Measurements from ENCODE around the gene PCDHA8. TPM values are rescaled to one million over a fixed set of nuclear protein-coding genes. Genes with fewer than 3 reads are reported as not detected.
"Not testable (repeated sequence)": the region's sequence is repeated elsewhere in the genome, so short reads cannot be mapped to it uniquely, and the experiment has no call there.

Gene PCDHA8
- total RNA-seq, 1 donor from 2014 or later, result 1.0 TPM

- H3K9ac ChIP-seq (ENCODE audit: low read length), result no peak overlapping the region
- TF ChIP-seq EZH2 (IDR thresholded peaks at IDR 0.05; ENCODE audit: insufficient read depth, low read length) (no peak), CTCF (IDR thresholded peaks at IDR 0.05; ENCODE audit: insufficient read depth, low read depth, low read length) (no peak)
- H3K27me3 ChIP-seq (ENCODE audit: insufficient read depth, low read length), result no peaks in the 10 kb centered on the region
- Mint-ChIP-seq H3K4me3 (ENCODE audit: unreplicated experiment) (no peak overlapping the region), H3K27ac (ENCODE audit: unreplicated experiment) (no peak overlapping the region), H3K9me3 (ENCODE audit: unreplicated experiment) (peaks cover 11% of the 10 kb centered on the region), H3K27me3 (ENCODE audit: low read depth, unreplicated experiment) (no peaks in the 10 kb centered on the region), H3K4me1 (ENCODE audit: low read depth, unreplicated experiment) (no peaks in the 10 kb centered on the region), H3K36me3 (ENCODE audit: low read depth, unreplicated experiment) (peaks cover 22% of the 10 kb centered on the region)
- H3K36me3 ChIP-seq (ENCODE audit: insufficient read depth, low read length), result no peaks in the 10 kb centered on the region
- FAIRE-seq, result no peak
- no peaks in the 10 kb centered on the region for H3K79me2 ChIP-seq (ENCODE audit: insufficient read depth, low read length)
- no peak overlapping the region for H3K4me2 ChIP-seq (ENCODE audit: low read length)
- no peak for DNase-seq (ENCODE audit: low read depth)
- peaks cover 9% of the 10 kb centered on the region for H3K9me3 ChIP-seq (ENCODE audit: insufficient read depth, low read depth, low read length)
- no peak overlapping the region for H3K27ac ChIP-seq (ENCODE audit: low read depth, low read length)
- H3K4me1 ChIP-seq (ENCODE audit: insufficient read depth, low read length), result no peaks in the 10 kb centered on the region
- no peak overlapping the region for H3K4me3 ChIP-seq (ENCODE audit: insufficient read depth, low read depth, low read length)
- no peaks in the 10 kb centered on the region for H4K20me1 ChIP-seq (ENCODE audit: insufficient read depth, low read length)
- no peak overlapping the region for H2AFZ ChIP-seq (ENCODE audit: low read depth, low read length)
Observed at GRCh38 chr5:140802781-140803271, 38.2 kb upstream of the PCDHA8 start.

DNA sequence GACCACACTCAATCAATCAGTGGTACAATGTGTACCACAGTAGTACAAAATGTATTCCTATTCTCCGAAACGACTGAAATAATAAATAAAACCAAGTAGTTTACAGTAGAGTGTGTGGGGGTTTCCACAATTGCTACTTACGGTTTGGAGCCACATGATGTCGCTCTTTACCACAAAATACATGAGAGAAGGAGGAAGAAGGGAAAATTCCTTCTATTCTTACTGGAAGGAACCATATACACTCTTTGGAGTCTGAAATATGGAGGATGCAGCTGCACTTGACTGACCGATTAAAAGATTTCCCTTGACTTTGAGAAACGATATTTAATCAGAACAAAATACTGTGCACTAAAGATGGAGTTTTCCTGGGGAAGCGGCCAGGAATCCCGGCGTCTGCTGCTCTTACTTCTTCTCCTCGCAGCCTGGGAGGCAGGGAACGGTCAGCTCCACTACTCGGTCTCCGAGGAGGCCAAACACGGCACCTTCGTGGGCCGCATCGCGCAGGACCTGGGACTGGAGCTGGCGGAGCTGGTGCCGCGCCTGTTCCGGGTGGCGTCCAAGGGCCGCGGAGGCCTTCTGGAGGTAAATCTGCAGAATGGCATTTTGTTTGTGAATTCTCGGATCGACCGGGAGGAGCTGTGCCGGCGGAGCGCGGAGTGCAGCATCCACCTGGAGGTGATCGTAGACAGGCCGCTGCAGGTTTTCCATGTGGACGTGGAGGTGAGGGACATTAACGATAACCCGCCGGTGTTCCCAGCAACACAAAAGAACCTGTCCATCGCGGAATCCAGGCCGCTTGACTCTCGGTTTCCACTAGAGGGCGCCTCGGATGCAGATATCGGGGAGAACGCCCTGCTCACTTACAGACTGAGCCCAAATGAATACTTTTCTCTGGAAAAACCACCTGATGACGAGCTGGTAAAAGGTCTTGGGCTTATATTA lies 33.9 kb upstream of the PCDHA8 start, which contains the start of gene PCDHA4:
PCDHA4 (plus strand) TSS at position 235 of the 942 bp plus-strand sequence.
- Histone ChIP-seq H3K27ac (ENCODE audit: low read depth, low read length) (no peak within 1 kb of the TSS), H3K4me2 (ENCODE audit: low read length) (peak within 1 kb of the TSS; percentile 41), H3K4me1 (ENCODE audit: insufficient read depth, low read length) (no peaks in the 10 kb centered on the region), H3K9me3 (ENCODE audit: insufficient read depth, low read depth, low read length) (peaks cover 19% of the 10 kb centered on the region), H3K4me3 (ENCODE audit: insufficient read depth, low read depth, low read length) (no peak within 1 kb of the TSS), H3K79me2 (ENCODE audit: insufficient read depth, low read length) (no peaks in the 10 kb centered on the region), H4K20me1 (ENCODE audit: insufficient read depth, low read length) (no peaks in the 10 kb centered on the region), H3K27me3 (ENCODE audit: insufficient read depth, low read length) (no peaks in the 10 kb centered on the region), H3K9ac (ENCODE audit: low read length) (no peak within 1 kb of the TSS), H2AFZ (ENCODE audit: low read depth, low read length) (no peak within 1 kb of the TSS), H3K36me3 (ENCODE audit: insufficient read depth, low read length) (no peaks in the 10 kb centered on the region)
- Mint-ChIP-seq H3K27ac (ENCODE audit: unreplicated experiment) (peak within 1 kb of the TSS; percentile 80), H3K36me3 (ENCODE audit: low read depth, unreplicated experiment) (peaks cover 18% of the 10 kb centered on the region), H3K4me1 (ENCODE audit: low read depth, unreplicated experiment) (peaks cover 2% of the 10 kb centered on the region), H3K9me3 (ENCODE audit: unreplicated experiment) (peaks cover 3% of the 10 kb centered on the region), H3K27me3 (ENCODE audit: low read depth, unreplicated experiment) (no peaks in the 10 kb centered on the region), H3K4me3 (ENCODE audit: unreplicated experiment) (peak within 1 kb of the TSS; percentile 96)
- DNase-seq (ENCODE audit: low read depth), result no peak
- no peak for FAIRE-seq
- TF ChIP-seq EZH2 (IDR thresholded peaks at IDR 0.05; ENCODE audit: insufficient read depth, low read length) (no peak), CTCF (IDR thresholded peaks at IDR 0.05; ENCODE audit: insufficient read depth, low read depth, low read length) (peak; percentile 16)

DNA sequence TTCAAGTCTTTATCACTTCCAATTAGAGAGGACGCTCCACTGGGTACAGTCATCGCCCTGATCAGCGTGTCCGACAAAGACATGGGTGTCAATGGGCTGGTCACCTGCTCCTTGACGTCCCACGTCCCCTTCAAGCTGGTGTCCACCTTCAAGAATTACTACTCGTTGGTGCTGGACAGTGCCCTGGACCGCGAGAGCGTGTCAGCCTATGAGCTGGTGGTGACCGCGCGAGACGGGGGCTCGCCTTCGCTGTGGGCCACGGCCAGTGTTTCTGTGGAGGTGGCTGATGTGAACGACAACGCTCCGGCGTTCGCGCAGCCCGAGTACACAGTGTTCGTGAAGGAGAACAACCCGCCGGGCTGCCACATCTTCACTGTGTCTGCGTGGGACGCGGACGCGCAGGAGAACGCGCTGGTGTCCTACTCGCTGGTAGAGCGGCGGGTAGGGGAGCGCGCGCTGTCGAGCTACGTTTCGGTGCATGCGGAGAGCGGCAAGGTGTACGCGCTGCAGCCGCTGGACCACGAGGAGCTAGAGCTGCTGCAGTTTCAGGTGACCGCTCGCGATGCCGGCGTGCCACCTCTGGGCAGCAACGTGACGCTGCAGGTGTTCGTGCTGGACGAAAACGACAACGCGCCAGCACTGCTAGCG lies 32.6 kb upstream of the PCDHA8 start:
- not testable (repeated sequence) for H3K27me3 Mint-ChIP-seq (ENCODE audit: low read depth, unreplicated experiment); H3K9ac ChIP-seq (ENCODE audit: low read length); H3K79me2 ChIP-seq (ENCODE audit: insufficient read depth, low read length); H3K27ac Mint-ChIP-seq (ENCODE audit: unreplicated experiment); H3K4me3 ChIP-seq (ENCODE audit: insufficient read depth, low read depth, low read length); H3K36me3 ChIP-seq (ENCODE audit: insufficient read depth, low read length); FAIRE-seq; H3K4me1 Mint-ChIP-seq (ENCODE audit: low read depth, unreplicated experiment); H3K9me3 Mint-ChIP-seq (ENCODE audit: unreplicated experiment); H3K27me3 ChIP-seq (ENCODE audit: insufficient read depth, low read length); H3K4me2 ChIP-seq (ENCODE audit: low read length); DNase-seq (ENCODE audit: low read depth); H3K27ac ChIP-seq (ENCODE audit: low read depth, low read length); H4K20me1 ChIP-seq (ENCODE audit: insufficient read depth, low read length); H3K4me1 ChIP-seq (ENCODE audit: insufficient read depth, low read length)
- peak overlapping the region; percentile 10 for H2AFZ ChIP-seq (ENCODE audit: low read depth, low read length)
- peaks cover 13% of the 10 kb centered on the region for H3K9me3 ChIP-seq (ENCODE audit: insufficient read depth, low read depth, low read length)
- Mint-ChIP-seq H3K36me3 (ENCODE audit: low read depth, unreplicated experiment) (peaks cover 11% of the 10 kb centered on the region), H3K4me3 (ENCODE audit: unreplicated experiment) (peak overlapping the region; percentile 52)
